NCI-H187 (cell line): ENCODE data around the gene SLC26A8.

Experiments used
- DNase-seq, 2 experiments: peaks; one replicate each; lab custom pipeline; 2025; lab: John Stamatoyannopoulos, UW

Gene SLC26A8, protein sequence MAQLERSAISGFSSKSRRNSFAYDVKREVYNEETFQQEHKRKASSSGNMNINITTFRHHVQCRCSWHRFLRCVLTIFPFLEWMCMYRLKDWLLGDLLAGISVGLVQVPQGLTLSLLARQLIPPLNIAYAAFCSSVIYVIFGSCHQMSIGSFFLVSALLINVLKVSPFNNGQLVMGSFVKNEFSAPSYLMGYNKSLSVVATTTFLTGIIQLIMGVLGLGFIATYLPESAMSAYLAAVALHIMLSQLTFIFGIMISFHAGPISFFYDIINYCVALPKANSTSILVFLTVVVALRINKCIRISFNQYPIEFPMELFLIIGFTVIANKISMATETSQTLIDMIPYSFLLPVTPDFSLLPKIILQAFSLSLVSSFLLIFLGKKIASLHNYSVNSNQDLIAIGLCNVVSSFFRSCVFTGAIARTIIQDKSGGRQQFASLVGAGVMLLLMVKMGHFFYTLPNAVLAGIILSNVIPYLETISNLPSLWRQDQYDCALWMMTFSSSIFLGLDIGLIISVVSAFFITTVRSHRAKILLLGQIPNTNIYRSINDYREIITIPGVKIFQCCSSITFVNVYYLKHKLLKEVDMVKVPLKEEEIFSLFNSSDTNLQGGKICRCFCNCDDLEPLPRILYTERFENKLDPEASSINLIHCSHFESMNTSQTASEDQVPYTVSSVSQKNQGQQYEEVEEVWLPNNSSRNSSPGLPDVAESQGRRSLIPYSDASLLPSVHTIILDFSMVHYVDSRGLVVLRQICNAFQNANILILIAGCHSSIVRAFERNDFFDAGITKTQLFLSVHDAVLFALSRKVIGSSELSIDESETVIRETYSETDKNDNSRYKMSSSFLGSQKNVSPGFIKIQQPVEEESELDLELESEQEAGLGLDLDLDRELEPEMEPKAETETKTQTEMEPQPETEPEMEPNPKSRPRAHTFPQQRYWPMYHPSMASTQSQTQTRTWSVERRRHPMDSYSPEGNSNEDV

DNA sequence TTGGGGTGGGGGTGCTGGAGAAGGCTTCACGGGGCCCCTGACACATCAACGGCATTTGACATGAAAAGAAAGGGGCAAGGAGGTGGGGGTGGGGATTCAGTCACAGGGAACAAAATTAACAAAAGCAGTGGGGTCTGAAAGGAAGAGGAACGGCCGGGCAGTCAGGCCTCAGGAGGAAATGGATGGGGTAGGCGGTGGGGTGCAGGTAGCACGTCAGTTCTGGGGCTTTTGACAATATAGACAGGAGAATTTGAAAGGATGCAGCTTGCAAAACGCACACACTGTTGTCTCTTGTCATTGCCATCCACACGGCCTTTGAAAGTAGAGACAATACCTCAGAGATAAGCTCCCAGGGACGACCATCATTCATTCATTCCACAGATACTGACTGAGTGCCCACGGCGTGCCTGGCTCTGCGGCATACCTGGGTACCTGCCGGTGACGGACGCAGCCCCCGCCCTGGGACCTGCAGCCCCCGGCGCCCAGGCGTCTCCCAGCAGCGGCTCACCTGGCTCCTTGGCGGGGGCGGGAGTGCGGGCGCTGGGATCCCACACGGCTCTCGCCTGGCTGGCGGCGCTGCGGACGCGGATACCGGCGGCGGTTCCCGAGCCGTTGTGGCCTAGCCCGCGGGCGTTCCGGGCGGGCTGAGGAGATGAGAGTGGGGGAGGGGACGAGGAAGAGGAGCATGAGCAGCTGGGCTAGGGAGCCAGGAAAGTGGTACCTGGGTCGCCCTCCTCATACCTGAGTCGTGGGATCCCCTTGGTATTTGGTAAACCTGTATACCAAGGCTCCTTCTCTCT is at the start of gene SLC26A8:
Gene SLC26A8 (minus strand): TSS at position 646 of the 800 bp plus-strand sequence. CDS start 4,934 bp downstream, outside the sequence.
- no peak for DNase-seq

DNA sequence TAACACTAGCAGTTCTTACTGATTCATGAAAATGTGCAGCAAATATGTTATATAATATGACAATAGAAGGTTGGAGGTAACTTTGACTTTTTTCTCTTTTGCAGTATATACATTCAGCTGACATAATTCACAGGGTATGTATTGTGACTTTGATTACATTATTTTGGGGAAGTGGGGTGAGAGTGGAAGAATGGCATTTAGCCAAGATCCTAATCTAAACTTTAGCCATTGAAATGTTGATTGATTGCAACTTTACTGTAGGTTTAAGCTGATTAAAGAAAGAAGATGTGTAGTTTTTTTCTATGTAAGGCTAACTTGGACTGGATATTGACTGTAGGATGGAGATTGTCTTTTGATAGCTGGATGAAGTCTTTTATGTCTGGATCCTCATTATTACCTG is 49.1 kb upstream of the SLC26A8 start:
- DNase-seq: no peak

DNA sequence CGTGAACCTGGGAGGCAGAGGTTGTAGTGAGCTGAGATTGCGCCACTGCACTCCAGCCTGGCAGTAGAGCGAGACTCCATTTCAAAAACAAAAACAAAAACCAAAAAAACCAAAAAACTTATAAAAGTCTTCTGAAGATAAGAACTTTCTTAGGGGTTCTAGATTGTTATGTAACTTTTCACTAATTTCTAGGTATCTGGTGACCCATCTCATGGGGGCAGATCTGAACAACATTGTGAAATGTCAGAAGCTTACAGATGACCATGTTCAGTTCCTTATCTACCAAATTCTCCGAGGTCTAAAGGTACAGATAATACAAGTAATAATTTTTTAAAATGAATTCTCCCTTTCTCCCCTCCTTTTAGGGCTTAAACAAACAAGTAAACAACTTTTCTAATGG is 48.2 kb upstream of the SLC26A8 start:
- no peak for DNase-seq

DNA sequence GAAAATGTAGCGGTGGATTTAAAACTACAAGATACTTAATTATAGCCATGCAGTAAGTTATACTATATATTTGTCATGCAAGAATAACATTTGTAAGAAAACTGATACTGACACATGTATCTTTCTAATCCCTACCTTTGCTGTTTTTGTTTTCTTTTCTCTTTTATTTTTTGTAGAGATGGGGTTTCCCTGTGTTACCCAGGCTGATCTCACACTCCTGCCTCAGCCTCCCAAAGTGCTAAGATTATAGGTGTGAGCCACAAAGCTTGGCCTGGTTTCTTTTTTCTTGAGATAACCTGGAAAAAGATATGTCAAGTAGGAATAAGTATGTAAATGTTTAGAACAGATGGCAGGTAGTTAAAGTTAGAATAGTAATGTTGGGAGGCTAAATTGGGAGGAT is 47.3 kb upstream of the SLC26A8 start:
- DNase-seq: no peak

DNA sequence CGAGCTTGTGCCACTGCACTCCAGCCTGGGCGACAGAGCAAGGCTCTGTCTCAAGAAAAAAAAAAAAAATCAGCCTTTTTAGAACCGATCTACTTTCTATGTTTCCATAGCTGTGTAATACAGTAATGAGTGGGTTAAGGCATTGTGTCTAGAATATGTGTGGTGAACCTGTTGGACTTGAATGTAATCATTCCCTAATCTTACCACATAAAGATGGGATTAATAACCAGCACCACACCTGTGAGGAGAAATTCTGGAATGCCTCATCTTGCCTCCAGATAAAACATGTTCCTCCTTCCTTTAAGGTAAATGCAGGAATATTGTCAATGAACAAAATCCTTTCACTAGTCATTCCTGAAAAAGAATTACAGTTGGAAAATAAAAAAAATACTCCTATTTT is 46.8 kb upstream of the SLC26A8 start:
- DNase-seq: no peak

DNA sequence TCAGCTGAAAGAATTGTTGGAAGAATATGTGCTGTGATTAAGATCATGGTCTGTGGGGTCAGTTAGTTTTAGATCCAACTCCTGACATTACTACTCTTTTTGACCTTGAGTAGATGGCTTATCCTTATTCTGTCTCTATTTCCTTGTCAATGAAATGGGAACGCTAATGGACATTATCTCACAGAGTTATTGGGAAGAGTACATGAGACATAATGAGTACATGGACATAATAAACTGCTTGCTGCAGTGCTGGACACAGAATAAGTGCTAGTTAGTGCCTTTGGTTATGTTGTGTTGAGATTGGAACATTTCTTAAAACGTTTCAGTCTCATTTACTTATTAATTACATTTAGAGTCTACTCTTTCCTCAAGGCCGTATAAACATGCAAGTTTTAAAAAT is 45.8 kb upstream of the SLC26A8 start:
- DNase-seq: no peak

DNA sequence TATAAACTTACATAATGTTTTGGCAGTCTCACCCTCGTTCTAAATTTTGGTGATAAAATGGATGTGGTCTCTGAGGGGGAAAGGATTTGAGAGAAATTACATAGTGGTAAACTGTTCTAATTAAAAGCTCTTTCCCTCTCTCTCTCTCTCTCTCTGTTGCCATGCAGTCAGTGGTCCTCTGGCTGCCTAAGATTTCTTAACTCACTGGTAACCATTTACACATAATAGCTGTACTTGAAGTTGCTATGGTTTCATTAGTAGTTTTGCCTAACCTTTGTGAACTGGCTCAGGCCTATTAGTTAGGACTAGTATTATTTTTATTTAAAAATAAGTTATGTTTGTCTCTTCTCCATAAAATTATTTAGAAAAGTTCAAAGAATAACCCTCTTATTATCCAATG is 45.1 kb upstream of the SLC26A8 start:
- no peak for DNase-seq

DNA sequence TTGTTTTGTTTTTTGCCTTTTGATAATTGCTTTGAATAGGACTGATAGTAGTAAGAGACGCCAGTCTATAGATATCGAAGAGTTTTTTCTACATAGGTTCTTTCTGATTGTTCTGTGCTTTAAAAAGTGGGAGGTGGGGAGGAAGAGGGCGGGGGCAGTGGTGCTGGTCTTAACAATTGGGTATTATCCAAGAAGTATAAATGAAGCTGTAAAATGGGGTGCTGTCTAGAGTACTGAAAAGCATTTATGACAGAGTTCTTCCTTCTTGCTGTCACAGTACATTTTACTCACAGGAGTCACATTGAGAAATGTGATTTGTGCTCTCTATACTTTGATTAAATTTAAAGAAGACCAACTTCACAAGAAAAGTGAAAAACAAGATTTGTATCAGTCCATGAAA is 44.1 kb upstream of the SLC26A8 start:
- DNase-seq: no peak

DNA sequence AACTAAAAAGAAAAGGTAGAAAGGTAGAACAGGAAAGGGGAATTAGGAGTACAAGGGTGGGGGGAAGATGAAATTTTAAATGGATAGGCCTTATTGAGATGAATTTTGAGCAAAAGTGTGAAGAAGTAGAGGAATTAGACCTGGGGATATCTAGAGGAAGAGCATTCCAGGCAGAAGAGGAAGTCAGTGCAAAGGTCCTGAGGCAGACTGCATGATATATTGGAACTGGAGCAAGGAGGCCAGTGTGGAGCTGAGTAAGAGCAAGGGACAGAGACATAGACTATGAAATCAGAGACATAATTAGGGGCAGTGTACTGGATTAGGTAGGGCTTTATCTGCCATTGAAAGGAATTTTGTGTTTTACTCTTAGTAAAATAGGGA is 43.6 kb upstream of the SLC26A8 start:
- no peak for DNase-seq

DNA sequence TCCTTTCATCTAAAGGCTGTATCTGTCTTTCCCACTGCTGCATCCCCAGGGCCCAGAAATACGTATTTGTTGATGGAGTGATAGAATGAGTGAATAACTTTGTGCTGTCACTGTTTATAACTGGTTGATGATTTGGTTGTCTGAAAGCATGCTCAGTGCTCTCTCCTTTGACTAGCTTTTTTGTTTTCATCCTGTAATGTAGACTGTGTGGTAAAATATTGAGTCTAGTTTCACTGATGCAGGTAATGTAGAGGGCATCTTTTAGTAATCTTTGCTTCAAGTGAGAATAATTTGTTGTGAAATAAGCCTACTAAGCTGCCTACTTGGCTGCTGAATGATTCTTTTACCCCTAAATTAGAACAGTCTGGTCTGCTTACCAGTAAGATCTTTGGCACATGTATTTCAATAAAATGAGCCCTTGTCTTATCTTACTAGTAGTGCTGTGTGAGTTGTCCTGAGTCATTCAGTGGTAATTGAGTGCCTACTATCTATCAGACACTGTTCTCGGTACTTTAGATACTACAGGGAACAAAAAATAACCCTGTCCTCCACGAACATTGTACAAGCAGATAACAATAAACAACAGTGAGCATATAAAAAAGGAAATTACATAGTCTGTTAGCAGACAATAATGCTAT is 43.1 kb upstream of the SLC26A8 start:
- no peak for DNase-seq

DNA sequence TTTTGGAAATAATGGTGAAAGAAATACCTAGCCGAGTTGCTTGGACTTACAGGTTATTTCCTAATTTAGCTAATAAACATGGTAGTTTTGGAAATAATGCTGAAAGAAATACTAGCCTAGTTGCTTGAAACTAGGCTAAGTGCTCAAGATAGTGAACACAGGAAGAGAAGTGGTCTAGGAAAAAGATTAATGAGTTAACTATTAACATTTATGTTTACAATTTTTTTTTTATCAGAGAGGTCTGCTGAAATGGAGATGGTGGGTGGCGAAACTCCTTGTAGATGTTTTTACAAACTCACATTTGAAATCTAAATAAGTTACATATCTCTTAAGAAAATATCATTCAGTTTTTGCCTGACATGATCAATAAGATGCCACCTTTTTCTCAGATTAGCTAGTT is 42.4 kb upstream of the SLC26A8 start:
- DNase-seq: no peak

DNA sequence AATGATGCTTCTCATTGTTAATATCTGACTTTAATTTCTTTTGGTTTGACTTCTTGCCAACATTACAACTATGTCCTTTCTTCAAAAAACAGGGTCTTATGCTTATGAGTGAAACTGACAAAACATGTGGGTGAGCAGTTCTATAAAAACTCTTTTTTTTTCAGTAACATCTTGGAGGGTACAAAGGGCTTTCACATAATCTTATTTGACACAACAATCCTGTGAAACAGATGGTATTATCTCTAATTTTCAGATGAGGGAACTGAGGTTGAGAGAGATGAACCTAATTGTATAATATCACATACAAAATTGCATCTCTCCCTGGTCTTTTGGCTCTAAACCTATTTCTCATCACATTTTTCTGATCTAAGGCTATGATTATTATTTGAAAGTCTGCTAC is 41.5 kb upstream of the SLC26A8 start:
- DNase-seq: no peak

DNA sequence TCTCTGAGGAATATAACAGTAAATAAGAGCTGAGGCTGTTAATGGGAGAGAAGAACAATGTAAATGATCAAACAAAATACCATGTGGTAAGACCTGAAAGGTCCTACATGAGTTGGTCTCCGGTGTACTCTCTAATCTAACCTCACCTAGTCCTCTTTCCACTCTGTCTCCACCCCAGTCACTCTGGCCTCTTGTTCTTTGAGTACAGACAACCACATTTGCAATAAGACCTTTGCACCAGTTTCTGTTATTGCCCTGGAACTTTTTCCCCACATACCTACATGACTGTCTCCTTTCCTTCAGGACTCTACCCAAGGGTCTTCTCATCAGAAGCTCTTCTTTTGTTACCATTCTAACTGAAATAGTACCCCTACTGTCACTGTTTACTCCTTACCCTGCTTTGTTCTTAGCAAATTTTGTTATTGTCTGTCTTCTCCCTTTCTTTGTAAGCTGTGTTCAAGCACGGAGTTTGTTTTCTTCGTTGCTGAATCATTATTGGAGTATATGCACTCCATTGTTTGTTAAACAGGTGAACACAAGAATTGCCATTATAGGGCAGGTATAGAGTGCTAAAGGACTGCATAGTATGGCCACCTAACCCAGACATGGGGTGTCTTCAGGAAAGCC is 40.4 kb upstream of the SLC26A8 start:
- no peak for DNase-seq

DNA sequence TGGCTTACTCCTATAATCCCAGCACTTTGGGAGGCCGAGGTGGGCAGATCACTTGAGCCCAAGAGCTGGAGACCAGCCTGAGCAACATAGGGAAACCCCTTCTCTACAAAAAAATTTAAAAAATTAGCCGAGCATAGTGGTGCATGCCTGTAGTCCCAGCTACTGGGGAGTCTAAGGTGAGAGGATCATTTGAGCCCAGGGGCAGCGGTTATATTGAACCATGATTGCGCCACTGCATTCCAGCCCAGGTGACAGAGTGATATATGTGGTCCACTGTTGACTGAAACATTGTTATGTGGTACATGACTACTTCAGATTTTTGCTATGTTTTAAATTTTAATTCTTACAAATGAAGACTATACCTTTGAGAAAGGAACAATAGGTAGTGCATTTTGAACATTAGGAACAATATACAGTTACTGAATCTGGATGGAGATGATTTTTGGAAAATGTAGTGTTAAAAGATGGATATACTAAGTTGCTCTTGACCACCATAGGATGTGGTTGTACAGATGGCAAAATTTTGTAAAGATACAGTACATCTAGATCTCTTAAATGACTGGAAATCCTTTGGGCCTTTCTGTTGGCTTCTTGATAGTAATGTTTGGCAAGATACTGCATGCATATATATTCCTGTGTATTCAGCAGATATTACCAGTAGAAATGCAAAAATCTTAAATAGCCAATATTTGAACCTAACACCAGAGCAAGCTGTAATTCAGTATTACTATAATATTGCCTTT is 39.0 kb upstream of the SLC26A8 start:
- DNase-seq: no peak

DNA sequence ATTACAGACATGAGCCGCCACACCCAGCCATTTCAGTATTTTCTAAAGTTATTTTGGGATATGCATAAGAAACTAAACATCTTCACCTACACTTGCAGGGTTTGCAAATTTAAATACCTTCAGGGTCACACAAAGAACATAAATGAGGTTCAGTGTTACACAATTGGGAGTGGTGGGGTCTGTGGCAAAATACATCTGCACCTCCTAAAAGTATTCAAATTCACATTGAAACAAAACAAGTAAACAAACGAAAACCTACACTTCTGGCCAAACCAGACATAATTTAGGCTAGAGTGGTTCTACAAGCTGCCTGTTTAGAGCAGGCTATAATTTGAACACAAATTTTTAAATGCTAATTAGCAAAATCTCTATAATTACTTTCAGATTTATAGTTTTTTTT is 37.8 kb upstream of the SLC26A8 start:
- DNase-seq: no peak

DNA sequence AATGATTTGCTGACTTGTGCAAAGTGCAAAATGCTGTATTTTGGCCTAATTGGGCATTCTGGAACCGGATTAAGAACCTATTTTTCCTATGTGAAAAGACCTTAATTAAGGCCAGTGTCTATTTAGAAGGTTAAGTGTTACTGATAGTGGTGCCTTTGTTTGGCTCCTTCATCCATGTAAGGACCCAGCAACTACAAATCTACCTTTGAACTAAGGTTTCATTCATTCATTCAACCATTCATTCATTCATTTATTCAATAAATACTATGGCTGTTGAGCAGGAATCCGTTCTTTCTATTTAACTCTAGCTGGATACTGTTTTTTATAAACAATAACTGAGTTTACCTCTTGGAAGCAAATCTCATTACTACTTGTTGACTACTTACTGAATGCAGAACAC is 36.8 kb upstream of the SLC26A8 start:
- no peak for DNase-seq

DNA sequence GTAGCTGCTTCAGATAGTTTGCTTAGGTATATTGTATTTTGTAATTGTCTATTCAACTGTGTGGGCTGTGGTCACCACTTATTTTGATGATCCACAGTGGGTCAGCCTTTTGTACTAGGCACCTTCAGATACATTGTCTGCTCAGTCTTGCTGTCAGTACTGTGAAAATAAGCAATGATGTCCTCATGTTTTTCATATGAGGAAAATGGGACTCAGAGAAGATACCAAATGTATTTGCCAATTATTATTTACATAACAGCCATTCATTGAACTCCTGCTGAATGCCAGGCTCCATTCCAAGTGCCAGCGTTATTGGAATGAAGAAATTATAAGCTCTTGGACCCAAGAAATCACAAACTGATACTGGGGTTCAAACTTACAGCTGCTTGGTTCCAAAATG is 31.7 kb upstream of the SLC26A8 start:
- no peak for DNase-seq

DNA sequence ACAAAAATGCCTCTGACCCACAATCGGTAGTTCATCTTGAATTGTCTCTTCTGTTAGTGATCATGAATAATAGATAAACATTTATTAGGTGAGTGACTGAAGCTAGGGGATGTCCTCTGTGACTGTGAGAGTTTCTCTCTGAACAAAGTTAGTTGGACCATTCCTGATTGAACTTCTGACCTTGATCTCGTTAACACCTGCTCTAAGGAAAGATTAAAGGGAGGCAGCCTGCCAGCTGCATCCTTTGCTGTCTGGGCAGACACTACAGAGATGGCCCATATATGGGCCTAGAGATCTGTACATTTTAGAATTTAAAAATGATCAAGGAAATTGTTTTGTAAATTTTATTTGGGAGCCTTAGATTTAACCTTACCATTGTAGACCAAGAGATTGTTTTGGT is 30.5 kb upstream of the SLC26A8 start:
- DNase-seq: no peak

DNA sequence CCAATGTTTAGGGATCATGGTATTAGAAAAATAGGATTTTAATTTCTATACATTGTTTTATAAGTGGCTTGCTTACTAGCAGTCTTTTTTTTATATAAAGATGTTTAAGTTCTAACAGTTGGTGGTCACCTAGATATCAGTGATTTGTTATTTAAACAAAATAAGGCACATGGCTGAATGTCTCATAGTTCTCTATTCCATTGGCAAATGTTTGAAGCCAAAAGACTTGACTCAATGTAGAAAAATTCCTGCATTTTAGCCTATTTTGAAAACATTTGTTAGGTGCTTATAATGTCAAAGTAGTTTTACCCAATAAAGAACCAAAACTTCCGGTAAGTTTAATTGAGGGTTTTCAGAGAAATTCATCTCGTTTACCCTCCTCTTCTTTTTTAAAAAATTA is 30.0 kb upstream of the SLC26A8 start:
- DNase-seq: no peak

DNA sequence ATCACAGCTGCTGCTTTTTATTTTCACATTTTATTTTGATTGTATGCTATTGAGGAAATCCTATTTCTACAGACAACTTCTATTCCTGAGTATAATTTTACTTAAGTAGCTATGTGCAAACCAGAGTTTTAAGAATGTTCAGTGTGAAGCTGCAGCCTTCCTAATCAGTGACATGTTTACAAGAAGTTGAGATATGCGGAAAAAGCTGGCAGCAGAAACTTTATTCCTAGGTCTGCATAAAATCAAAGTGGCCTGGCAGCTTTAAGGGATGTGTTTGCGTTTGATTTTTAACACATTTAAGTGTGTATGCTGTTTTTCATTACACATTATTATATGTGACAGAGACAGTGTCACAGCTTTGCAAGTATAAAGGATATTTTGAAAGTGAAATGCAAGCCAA is 29.4 kb upstream of the SLC26A8 start:
- DNase-seq: no peak

DNA sequence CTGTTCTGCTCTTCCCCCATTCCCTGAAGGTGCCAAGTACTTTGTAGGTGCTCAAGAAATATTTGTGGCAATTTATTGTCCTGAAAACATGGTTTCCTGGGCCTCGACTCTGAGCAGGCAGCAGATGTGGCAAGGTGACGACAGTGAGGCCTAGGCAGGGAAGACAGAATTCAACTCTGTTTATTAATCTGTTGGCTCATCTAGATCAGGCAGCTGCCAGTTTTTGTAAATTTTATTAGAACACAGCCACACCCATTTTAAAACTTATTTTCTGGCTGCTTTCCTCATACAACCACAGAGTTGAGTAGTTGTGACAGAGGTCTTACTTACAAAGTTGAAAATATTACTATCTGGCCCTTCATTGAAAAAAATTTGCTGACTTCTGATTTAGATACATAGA is 27.7 kb upstream of the SLC26A8 start:
- DNase-seq: no peak
